Ammon's horn (tissue), 1 donor: ENCODE results near the gene RAB27B.

ENCODE experiments used
- DNase-seq: peaks from one replicate; pipeline ENCODE4 v3.0.0-alpha.2; 2016; ENCODE audit warnings: low spot score

Gene RAB27B

GRCh38 chr18:54867131-54867530 lies 38.9 kb downstream of the RAB27B start:
- DNase-seq = no peak

GRCh38 chr18:54871231-54871630 lies 43.0 kb downstream of the RAB27B start:
- no peak for DNase-seq

- no peak for DNase-seq
Measured at GRCh38 chr18:54872681-54873080, 44.4 kb downstream of the RAB27B start.

GRCh38 chr18:54873884-54874255 lies 45.6 kb downstream of the RAB27B start:
- DNase-seq = no peak

- DNase-seq = no peak
Measured at GRCh38 chr18:54875063-54875462, 46.8 kb downstream of the RAB27B start.

GRCh38 chr18:54877076-54877475 lies 48.8 kb downstream of the RAB27B start:
- no peak for DNase-seq

- no peak for DNase-seq
Measured at GRCh38 chr18:54878159-54878622, 49.9 kb downstream of the RAB27B start.

- DNase-seq = no peak
Measured at GRCh38 chr18:54878659-54879358, 50.5 kb downstream of the RAB27B start.

- DNase-seq = no peak
Measured at GRCh38 chr18:54879691-54880090, 51.4 kb downstream of the RAB27B start.

- DNase-seq = no peak
Measured at GRCh38 chr18:54880395-54881105, 52.3 kb downstream of the RAB27B start.

- no peak for DNase-seq
Measured at GRCh38 chr18:54881229-54881768, 53.0 kb downstream of the RAB27B start.

- DNase-seq = no peak
Measured at GRCh38 chr18:54882318-54882717, 54.0 kb downstream of the RAB27B start.

- DNase-seq = no peak
Measured at GRCh38 chr18:54883816-54884604, 55.7 kb downstream of the RAB27B start.

- DNase-seq = no peak
Measured at GRCh38 chr18:54888378-54888777, 60.1 kb downstream of the RAB27B start.

- DNase-seq = peak; percentile 12
Measured at GRCh38 chr18:54888933-54889332, 60.7 kb downstream of the RAB27B start.

- no peak for DNase-seq
Measured at GRCh38 chr18:54899500-54899899, 71.2 kb downstream of the RAB27B start.

GRCh38 chr18:54900290-54900689 lies 72.0 kb downstream of the RAB27B start:
- no peak for DNase-seq

- DNase-seq = no peak
Measured at GRCh38 chr18:54904581-54904980, 76.3 kb downstream of the RAB27B start.

- DNase-seq = no peak
Measured at GRCh38 chr18:54905629-54906028, 77.4 kb downstream of the RAB27B start.

- no peak for DNase-seq
Measured at GRCh38 chr18:54906331-54907185, 78.3 kb downstream of the RAB27B start.

GRCh38 chr18:54909538-54909937 lies 81.3 kb downstream of the RAB27B start:
- no peak for DNase-seq
